ENCODE results near the gene TMED4.

Gene TMED4

GRCh38 chr7:44624318-44624717 is 42.3 kb upstream of the TMED4 start:
- H3K4me3 ChIP-seq (ENCODE audit: low read length), result no peak overlapping the region
- DNase-seq (ENCODE audit: low read depth), result no peak
- no peak for TF ChIP-seq CTCF (conservative IDR thresholded peaks at IDR 0.05; ENCODE audit: low read depth, low read length)

- no peak for TF ChIP-seq CTCF (conservative IDR thresholded peaks at IDR 0.05; ENCODE audit: low read depth, low read length)
- no peak for DNase-seq (ENCODE audit: low read depth)
- no peak overlapping the region for H3K4me3 ChIP-seq (ENCODE audit: low read length)
Measured at GRCh38 chr7:44622342-44623151, 40.5 kb upstream of the TMED4 start.

- TF ChIP-seq CTCF (conservative IDR thresholded peaks at IDR 0.05; ENCODE audit: low read depth, low read length), result no peak
- H3K4me3 ChIP-seq (ENCODE audit: low read length), result no peak overlapping the region
- DNase-seq (ENCODE audit: low read depth), result no peak
Measured at GRCh38 chr7:44621750-44622103, 39.7 kb upstream of the TMED4 start.

- no peak for TF ChIP-seq CTCF (conservative IDR thresholded peaks at IDR 0.05; ENCODE audit: low read depth, low read length)
- no peak overlapping the region for H3K4me3 ChIP-seq (ENCODE audit: low read length)
- no peak for DNase-seq (ENCODE audit: low read depth)
Measured at GRCh38 chr7:44621034-44621749, 39.2 kb upstream of the TMED4 start.

GRCh38 chr7:44618753-44619152 is 36.7 kb upstream of the TMED4 start:
- no peak for DNase-seq (ENCODE audit: low read depth)
- H3K4me3 ChIP-seq (ENCODE audit: low read length), result no peak overlapping the region
- TF ChIP-seq CTCF (conservative IDR thresholded peaks at IDR 0.05; ENCODE audit: low read depth, low read length), result no peak

GRCh38 chr7:44618045-44618444 is 36.0 kb upstream of the TMED4 start:
- H3K4me3 ChIP-seq (ENCODE audit: low read length), result no peak overlapping the region
- no peak for DNase-seq (ENCODE audit: low read depth)
- TF ChIP-seq CTCF (conservative IDR thresholded peaks at IDR 0.05; ENCODE audit: low read depth, low read length), result no peak
